Neural progenitor cell (in vitro differentiated cells): ENCODE measurements around the gene FGD6.

Experiments
- CTCF ChIP-seq: fragments of 200-600 bp; sonication (generic); IDR thresholded peaks from 2 replicates; pipeline ENCODE4 v1.5.1; 2017; ENCODE audit warnings: antibody characterized with exemption, mild to moderate bottlenecking
- EZH2 ChIP-seq: fragments of 200-600 bp; sonication (generic); IDR thresholded peaks from 2 replicates; pipeline ENCODE4 v1.6.1; 2017; ENCODE audit warnings: antibody characterized with exemption, mild to moderate bottlenecking, moderate library complexity

- no peak for TF ChIP-seq CTCF
- no peak for TF ChIP-seq EZH2
Observed at GRCh38 chr12:95253386-95253785, 36.1 kb upstream of the FGD6 start.
